Endothelial cell of umbilical vein (primary cell): ENCODE data around the gene SLC5A9. TPM values are rescaled to one million over a fixed set of nuclear protein-coding genes. Genes with fewer than 3 reads are reported as not detected.

Experiments used
- BruUV-seq: library from RNA; stranded (reverse); fragments of 400-500 nt; replicated peaks from 2 replicates; lab custom pipeline; 2021; lab: Mats Ljungman, UMichigan
- CTCF ChIA-PET: fragments of 300-600, 350-600 bp; sonication (Branson Sonifier 250); formaldehyde crosslinking; loops from one replicate; lab custom pipeline; 2021; ENCODE audit warnings: antibody characterized with exemption, inconsistent platforms; lab: Charles Lee
- POLR2A ChIA-PET: fragments of 300-600, 350-600 bp; sonication (Branson Sonifier 250); formaldehyde crosslinking; loops from one replicate; lab custom pipeline; 2021; ENCODE audit warnings: antibody characterized with exemption, inconsistent platforms; lab: Charles Lee
- DNase-seq: peaks from one replicate; pipeline ENCODE4 v3.0.0-alpha.2; 2011; ENCODE audit warnings: low read depth, low spot score
- FAIRE-seq: peaks from 2 replicates; lab custom pipeline; 2011; peaks lifted over from hg19 to GRCh38; lab: Jason Lieb, UNC
- H2AFZ ChIP-seq: 2 replicates; pipeline ENCODE4 v1.6.0; 2012; ENCODE audit warnings: low read depth, low read length, control low read depth, inconsistent platforms
- H3K27ac ChIP-seq: 2 replicates; pipeline ENCODE4 v1.5.1; 2011; ENCODE audit warnings: low read depth, mild to moderate bottlenecking, control low read depth, low read length, moderate library complexity; ENCODE audit not compliant: insufficient read depth
- H3K27me3 ChIP-seq, 2 experiments: 2 replicates each; pipeline versions ENCODE4 v1.6.0 to v1.6.1; 2011; ENCODE audit warnings: low read length in 2 of 2, mixed read lengths in 1 of 2; ENCODE audit not compliant: control insufficient read depth in 2 of 2, insufficient read depth in 2 of 2
- H3K36me3 ChIP-seq, 2 experiments: 2 replicates in 1 of 2; 3 replicates in 1 of 2; pipeline ENCODE4 v1.5.1; 2011; ENCODE audit warnings: low read length in 2 of 2, mild to moderate bottlenecking in 1 of 2, moderate library complexity in 1 of 2; ENCODE audit not compliant: control insufficient read depth in 2 of 2, insufficient read depth in 2 of 2; ENCODE audit errors: extremely low read depth in 1 of 2
- H3K4me1 ChIP-seq: 3 replicates; pipeline ENCODE4 v1.5.1; 2011; ENCODE audit warnings: mild to moderate bottlenecking, low read length; ENCODE audit not compliant: control insufficient read depth, insufficient read depth; ENCODE audit errors: extremely low read depth
- H3K4me2 ChIP-seq: 2 replicates; pipeline ENCODE4 v1.6.1; 2011; ENCODE audit warnings: low read length, control low read depth, mixed read lengths; ENCODE audit not compliant: insufficient read depth
- H3K4me3 ChIP-seq, 3 experiments: fragments of 200-600 bp in 1 of 3; sonication (generic), shearing (Covaris generic) in 1 of 3; replicated peaks in 1 of 3; 2 replicates each; pipeline ENCODE4 v1.5.1; 2011 to 2016; ENCODE audit warnings: control low read depth in 3 of 3, low read length in 3 of 3, mild to moderate bottlenecking in 2 of 3, inconsistent platforms in 1 of 3, low read depth in 1 of 3, moderate library complexity in 1 of 3; ENCODE audit not compliant: insufficient read depth in 1 of 3
- H3K79me2 ChIP-seq: 2 replicates; pipeline ENCODE4 v1.6.0; 2012; ENCODE audit warnings: low read length, inconsistent platforms; ENCODE audit not compliant: control insufficient read depth, insufficient read depth
- H3K9ac ChIP-seq: replicated peaks from 2 replicates; pipeline ENCODE3; 2011; ENCODE audit warnings: low read length, control low read depth; ENCODE audit not compliant: insufficient read depth; ENCODE audit errors: extremely low read depth
- H3K9me1 ChIP-seq: replicated peaks from 3 replicates; pipeline ENCODE4 v1.6.0; 2011; ENCODE audit warnings: mild to moderate bottlenecking, low read length; ENCODE audit not compliant: control insufficient read depth, insufficient read depth; ENCODE audit errors: extremely low read depth
- H3K9me3 ChIP-seq: replicated peaks from 2 replicates; pipeline ENCODE4 v1.5.1; 2012; ENCODE audit warnings: low read length, inconsistent platforms; ENCODE audit not compliant: control insufficient read depth, insufficient read depth
- H4K20me1 ChIP-seq: replicated peaks from 2 replicates; pipeline ENCODE3; 2011; ENCODE audit warnings: mild to moderate bottlenecking, low read length; ENCODE audit not compliant: control insufficient read depth, insufficient read depth; ENCODE audit errors: extremely low read depth
- CTCF ChIP-seq, 2 donors: IDR thresholded peaks; 1 replicate in 1 of 2; 2 replicates in 1 of 2; pipeline ENCODE4 v1.5.1; 2011; ENCODE audit warnings: low read length in 2 of 2, mild to moderate bottlenecking in 2 of 2, moderate library complexity in 2 of 2, control low read depth in 1 of 2, inconsistent platforms in 1 of 2, low read depth in 1 of 2; ENCODE audit not compliant: insufficient read depth in 1 of 2; ENCODE audit errors: extremely low read depth in 1 of 2
- EZH2 ChIP-seq: IDR thresholded peaks from 2 replicates; pipeline ENCODE4 v1.6.1; 2012; ENCODE audit warnings: borderline replicate concordance, low read depth, mild to moderate bottlenecking, moderate library complexity, low read length, inconsistent platforms; ENCODE audit not compliant: severe bottlenecking
- FOS ChIP-seq: IDR thresholded peaks from 2 replicates; pipeline ENCODE4 v1.6.1; 2011; ENCODE audit warnings: mild to moderate bottlenecking, low read length, moderate library complexity, borderline replicate concordance; ENCODE audit not compliant: insufficient read depth
- GATA2 ChIP-seq: IDR thresholded peaks from 2 replicates; pipeline ENCODE4 v1.7.0; 2011; ENCODE audit warnings: low read depth, mild to moderate bottlenecking, moderate library complexity, mixed read lengths, low read length; ENCODE audit not compliant: insufficient read length, insufficient read depth
- JUN ChIP-seq: IDR thresholded peaks from 2 replicates; pipeline ENCODE4 v1.6.1; 2011; ENCODE audit warnings: borderline replicate concordance, low read depth; ENCODE audit not compliant: insufficient read length, insufficient read depth
- MAX ChIP-seq: IDR thresholded peaks from 2 replicates; pipeline ENCODE4 v1.6.1; 2011; ENCODE audit not compliant: insufficient read depth, insufficient read length
- MYC ChIP-seq: IDR thresholded peaks from one replicate; pipeline ENCODE4 v1.6.1; 2011; ENCODE audit warnings: mild to moderate bottlenecking, low read depth, low read length
- POLR2A ChIP-seq: IDR thresholded peaks from 2 replicates; pipeline ENCODE4 v1.6.1; 2012; ENCODE audit warnings: low read depth, mild to moderate bottlenecking, control low read depth, low read length
- POLR2AphosphoS5 ChIP-seq: IDR thresholded peaks from 2 replicates; pipeline ENCODE4 v1.6.1; 2012; ENCODE audit warnings: low read depth, mild to moderate bottlenecking, control low read depth, low read length, moderate library complexity; ENCODE audit not compliant: insufficient read depth
- dilution Hi-C: fragments of 300-500 bp; cut with MboI; formaldehyde crosslinking; loops from one replicate; pipeline ENCODE4 v1.15.0; 2019; ENCODE audit warnings: low sequenced_read_pairs; ENCODE audit not compliant: extremely low pct_ligation_motif_present
- intact Hi-C: fragments of 100-400 bp; cut with micrococcal nuclease; formaldehyde crosslinking; loops from one replicate; pipeline ENCODE4 v1.10.0; 2022
- polyA plus RNA-seq, 4 experiments: library from polyadenylated mRNA; depleted of rRNA in 3 of 4; stranded (reverse) in 3 of 4; unstranded in 1 of 4; fragments of >200 nt; gene quantifications; 2 replicates each; pipeline versions ENCODE4 v1.2.1 to v1.2.3, GENCODE V29; 2011 to 2012; ENCODE audit warnings: missing spikeins in 1 of 4
- total RNA-seq: library from RNA; stranded (reverse); gene quantifications from 2 replicates; pipeline ENCODE4 v1.2.3, GENCODE V29; 2021

The SLC5A9 gene
- total and polyA plus RNA-seq, 2 donors (not counting 3 experiments of a cell fraction or from before 2014, with no cell fraction given) = not detected

DNA sequence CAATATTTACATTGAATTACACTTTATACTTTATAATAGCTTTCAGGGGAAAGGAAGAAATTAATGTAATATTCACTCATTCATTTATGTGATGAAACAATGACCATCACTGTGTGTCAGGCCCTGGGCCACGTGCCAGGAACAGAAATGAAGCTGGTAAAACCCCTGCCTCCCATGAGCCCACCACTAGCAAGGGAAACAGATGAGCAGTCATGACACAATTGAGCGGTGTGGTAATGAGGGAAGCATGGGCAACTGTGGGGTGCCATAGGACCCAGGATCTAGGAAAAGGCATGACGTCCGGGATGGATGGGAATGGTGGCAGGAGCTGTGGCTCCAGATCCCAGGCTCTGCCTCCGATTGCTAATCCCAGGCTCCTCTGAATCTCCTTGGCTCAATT is 17.0 kb upstream of the SLC5A9 start:
- H3K79me2 ChIP-seq = no peaks in the 10 kb centered on the region
- H3K36me3 ChIP-seq = no peaks in the 10 kb centered on the region
- H3K4me1 ChIP-seq = no peaks in the 10 kb centered on the region
- no peak overlapping the region for H2AFZ ChIP-seq
- DNase-seq (no peak), FAIRE-seq (no peak)
- CTCF ChIA-PET = interaction anchor here (1.2 to 4.4 kb wide), 3 partner anchors 9 to 96 kb away, joined by 3 to 111 read pairs (median 4); no protein-coding TSS in a partner anchor
- POLR2A ChIA-PET = no interaction called here
- intact Hi-C loops (no loop called here), dilution Hi-C loops (no loop called here)
- no TSS peak for BruUV-seq
- H3K9ac ChIP-seq = no peak overlapping the region
- no peak overlapping the region for H3K4me2 ChIP-seq
- H3K9me3 ChIP-seq = no peaks in the 10 kb centered on the region
- no peaks in the 10 kb centered on the region for H3K9me1 ChIP-seq
- H3K27ac ChIP-seq = no peak overlapping the region
- H3K4me3 ChIP-seq = no peak overlapping the region
- TF ChIP-seq POLR2AphosphoS5 (no peak), JUN (no peak), EZH2 (no peak), MAX (no peak), MYC (no peak), CTCF (IDR thresholded peaks at IDR 0.05; ENCODE audit: extremely low read depth in 1 of 2, insufficient read depth in 1 of 2, low read depth in 1 of 2, low read length in 2 of 2) (no peak), GATA2 (no peak), POLR2A (no peak), FOS (no peak)
- H3K27me3 ChIP-seq = no peaks in the 10 kb centered on the region
- H4K20me1 ChIP-seq = no peaks in the 10 kb centered on the region
